Spleen (tissue), 13 donors: Measurements from ENCODE around the gene COPB1. TPM values are rescaled to one million over a fixed set of nuclear protein-coding genes. Genes with fewer than 3 reads are reported as not detected.

Experiments
- DNase-seq: peaks from one replicate; pipeline ENCODE4 v3.0.0-alpha.2; 2020
- H3K27ac ChIP-seq, 8 donors: fragments of 200-600 bp; sonication (generic) in 7 of 8; 1 replicate in 4 of 8; 2 replicates in 4 of 8; pipeline versions ENCODE4 v1.5.0 to v1.8.0; 2016 to 2021; ENCODE audit warnings: inconsistent platforms in 4 of 8, mild to moderate bottlenecking in 4 of 8, moderate library complexity in 1 of 8
- H3K27me3 ChIP-seq, 7 donors: fragments of 200-600 bp; sonication (generic) in 6 of 7; replicated peaks in 1 of 7; 1 replicate in 4 of 7; 2 replicates in 3 of 7; pipeline versions ENCODE4 v1.5.0 to v1.8.0; 2016 to 2021; ENCODE audit warnings: inconsistent platforms in 3 of 7, mild to moderate bottlenecking in 1 of 7
- H3K36me3 ChIP-seq, 6 donors: fragments of 200-600 bp; sonication (generic) in 5 of 6; 1 replicate in 4 of 6; 2 replicates in 2 of 6; pipeline versions ENCODE4 v1.5.0 to v1.8.0; 2016 to 2021; ENCODE audit warnings: inconsistent platforms in 2 of 6
- H3K4me1 ChIP-seq, 6 donors: fragments of 200-600 bp; sonication (generic) in 5 of 6; 1 replicate in 3 of 6; 2 replicates in 3 of 6; pipeline versions ENCODE4 v1.5.0 to v1.8.0; 2016 to 2021; ENCODE audit warnings: inconsistent platforms in 3 of 6
- H3K4me3 ChIP-seq, 8 donors: fragments of 200-600 bp; sonication (generic) in 7 of 8; 1 replicate in 4 of 8; 2 replicates in 4 of 8; pipeline versions ENCODE4 v1.5.0 to v1.8.0; 2016 to 2021; ENCODE audit warnings: inconsistent platforms in 4 of 8, mild to moderate bottlenecking in 4 of 8, moderate library complexity in 2 of 8
- H3K9me3 ChIP-seq, 8 donors: fragments of 200-600 bp; sonication (generic) in 7 of 8; 1 replicate in 4 of 8; 2 replicates in 4 of 8; pipeline versions ENCODE4 v1.5.0 to v1.8.0; 2016 to 2021; ENCODE audit warnings: inconsistent platforms in 4 of 8
- CTCF ChIP-seq, 11 experiments: fragments of 200-600 bp in 7 of 11; fragments of 450-650 bp in 4 of 11; sonication (generic) in 4 of 11; IDR thresholded peaks in 8 of 11; conservative IDR thresholded peaks in 3 of 11; 1 replicate in 7 of 11; 2 replicates in 4 of 11; pipeline versions ENCODE4 v1.4.0 to v1.8.0; 2016 to 2021; ENCODE audit warnings: antibody characterized with exemption in 11 of 11, inconsistent platforms in 4 of 11, mild to moderate bottlenecking in 1 of 11
- POLR2A ChIP-seq, 3 donors: fragments of 450-650 bp; IDR thresholded peaks; one replicate each; pipeline ENCODE4 v1.5.1; 2017; ENCODE audit warnings: antibody characterized with exemption in 3 of 3, mild to moderate bottlenecking in 1 of 3
- POLR2AphosphoS5 ChIP-seq, 3 donors: sonication (generic); formaldehyde crosslinking; IDR thresholded peaks; one replicate each; pipeline ENCODE4 v1.5.1; 2017; ENCODE audit warnings: antibody characterized with exemption in 3 of 3
- WGBS, 5 donors: extraction: QIAGEN DNeasy Blood & Tissue Kit in 3 of 5; methylation state at CpG; one replicate each; pipeline versions ENCODE4 v1.1.5 to v1.1.7; 2013 to 2018; 5-methylcytosine and 5-hydroxymethylcytosine counted together
- intact Hi-C: fragments of 100-400 bp; cut with DNase I; formaldehyde crosslinking; loops from one replicate; pipeline ENCODE4 v1.15.0; 2023; ENCODE audit warnings: low total_unique reads
- long read RNA-seq, 2 donors: transcript quantifications; one replicate each; lab custom pipeline, GENCODE V29; 2026
- polyA plus RNA-seq, 3 donors: library from polyadenylated mRNA; stranded (reverse); fragments of 200-250 nt; gene quantifications; one replicate each; pipeline ENCODE4 v1.2.1, GENCODE V29; 2013
- total RNA-seq, 7 donors: library from RNA; depleted of rRNA in 3 of 7; stranded (reverse); fragments of >200 nt in 3 of 7; fragmentation: NEBNext Ultra II Directional in 4 of 7; extraction: Animal tissue kit (Norgen Biotek cat#: 25700) in 4 of 7; gene quantifications; one replicate each; pipeline versions ENCODE4 v1.1.0 to v1.2.1, GENCODE V29; 2016 to 2021
- donor health status: healthy with polysubstance abuse.
- donor health status: DM: no; HTN: no; CAD: no; lungs with moderate emphysema.
- donor health status: DM: no; HTN: no; CAD: no.
- donor health status: Bipolar disorder and iron deficiency.
- donor health status: healthy.
- donor health status: DM: no; HTN: no; CAD: no.
- donor health status: DM: yes; HTN: yes; CAD: no.

The COPB1 gene, protein sequence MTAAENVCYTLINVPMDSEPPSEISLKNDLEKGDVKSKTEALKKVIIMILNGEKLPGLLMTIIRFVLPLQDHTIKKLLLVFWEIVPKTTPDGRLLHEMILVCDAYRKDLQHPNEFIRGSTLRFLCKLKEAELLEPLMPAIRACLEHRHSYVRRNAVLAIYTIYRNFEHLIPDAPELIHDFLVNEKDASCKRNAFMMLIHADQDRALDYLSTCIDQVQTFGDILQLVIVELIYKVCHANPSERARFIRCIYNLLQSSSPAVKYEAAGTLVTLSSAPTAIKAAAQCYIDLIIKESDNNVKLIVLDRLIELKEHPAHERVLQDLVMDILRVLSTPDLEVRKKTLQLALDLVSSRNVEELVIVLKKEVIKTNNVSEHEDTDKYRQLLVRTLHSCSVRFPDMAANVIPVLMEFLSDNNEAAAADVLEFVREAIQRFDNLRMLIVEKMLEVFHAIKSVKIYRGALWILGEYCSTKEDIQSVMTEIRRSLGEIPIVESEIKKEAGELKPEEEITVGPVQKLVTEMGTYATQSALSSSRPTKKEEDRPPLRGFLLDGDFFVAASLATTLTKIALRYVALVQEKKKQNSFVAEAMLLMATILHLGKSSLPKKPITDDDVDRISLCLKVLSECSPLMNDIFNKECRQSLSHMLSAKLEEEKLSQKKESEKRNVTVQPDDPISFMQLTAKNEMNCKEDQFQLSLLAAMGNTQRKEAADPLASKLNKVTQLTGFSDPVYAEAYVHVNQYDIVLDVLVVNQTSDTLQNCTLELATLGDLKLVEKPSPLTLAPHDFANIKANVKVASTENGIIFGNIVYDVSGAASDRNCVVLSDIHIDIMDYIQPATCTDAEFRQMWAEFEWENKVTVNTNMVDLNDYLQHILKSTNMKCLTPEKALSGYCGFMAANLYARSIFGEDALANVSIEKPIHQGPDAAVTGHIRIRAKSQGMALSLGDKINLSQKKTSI
- total RNA-seq: 100 to 1,000 TPM in 2 of 7 donors, 10 to 100 TPM in 5; 74.8 to 122 (median 87.1) TPM
- polyA plus RNA-seq: 10 to 100 TPM; 43.6 to 48.4 (median 48.2) TPM
- long read RNA-seq, donor 1, transcript COPB1-202 (22 exons, 3,382 nt): major isoform, 7 of 17 reads
- long read RNA-seq, donor 1, partial matches to known transcripts: 7 of 17 reads
- long read RNA-seq, donor 1, other reads (novel, unspliced or antisense): 0 of 17 reads
- long read RNA-seq, donor 2, transcript COPB1-202 (22 exons, 3,382 nt): major isoform, 7 of 7 reads
- long read RNA-seq, donor 2, partial matches to known transcripts: 0 of 7 reads
- long read RNA-seq, donor 2, other reads (novel, unspliced or antisense): 0 of 7 reads

DNA sequence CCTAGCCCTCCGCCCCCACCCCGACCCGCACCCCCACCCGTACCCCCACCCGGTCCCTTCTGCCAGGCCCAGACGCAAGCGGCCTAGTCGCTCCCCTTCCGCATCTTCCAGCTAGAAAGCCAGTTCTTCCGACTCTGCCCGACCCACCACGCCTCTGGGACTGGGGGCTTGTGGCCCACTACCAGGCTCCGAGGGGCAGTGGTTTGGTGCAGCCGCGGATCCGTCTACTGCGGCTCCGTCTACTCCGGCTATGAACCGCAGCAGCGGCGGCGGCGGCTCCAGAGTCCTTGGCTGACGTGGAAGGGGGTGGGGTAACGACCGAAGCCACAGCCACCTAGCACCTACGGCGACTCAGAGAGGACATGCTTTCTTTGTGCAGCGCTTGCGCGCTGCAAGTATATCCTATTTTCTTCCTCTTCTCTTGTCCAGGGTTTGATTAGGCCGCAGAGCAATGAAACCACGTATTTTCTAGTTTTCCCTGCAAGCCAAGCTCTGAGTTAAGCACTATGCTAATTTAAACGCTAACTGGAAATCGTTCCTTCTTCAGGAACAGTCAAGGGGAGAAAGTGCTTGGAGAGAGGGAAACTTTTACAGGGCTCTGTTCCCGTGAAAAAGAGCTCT is at the start of gene COPB1:
Gene COPB1, minus strand, starts transcription at position 252 of the 621 bp plus-strand sequence. CDS start 883 bp downstream, outside the sequence.
- 0 to 1% (median 0%) methylated on average over 22 to 37 of the region's 37 CpGs for WGBS, 5 donors
- DNase-seq: peak; percentile 98
- intact Hi-C loops: no loop called here
- Histone ChIP-seq H3K27ac (peak within 1 kb of the TSS; percentile 7 to 96 (median 93)), H3K9me3 (no peaks in the 10 kb centered on the region), H3K36me3 (peaks cover 0 to 61% (median 29%) of the 10 kb centered on the region in 6 donors), H3K4me3 (peak within 1 kb of the TSS; percentile 62 to 89 (median 76)), H3K27me3 (no peaks in the 10 kb centered on the region), H3K4me1 (peaks cover 12 to 56% (median 43%) of the 10 kb centered on the region in 6 donors)
- TF ChIP-seq CTCF (IDR thresholded peaks at IDR 0.05 in 8 of 11, conservative IDR thresholded peaks at IDR 0.05 in 3 of 11): peak in 1 of 11 experiments; percentile 8
- TF ChIP-seq POLR2AphosphoS5 (IDR thresholded peaks at IDR 0.05): peak; percentile 97 to 99 (median 98)
- peak; percentile 72 to 90 (median 80) for TF ChIP-seq POLR2A (IDR thresholded peaks at IDR 0.05)

GRCh38 chr11:14547440-14547839 is 47.8 kb upstream of the COPB1 start:
- no peaks in the 10 kb centered on the region for H3K9me3 ChIP-seq
- TF ChIP-seq CTCF (IDR thresholded peaks at IDR 0.05 in 8 of 11, conservative IDR thresholded peaks at IDR 0.05 in 3 of 11) (no peak), POLR2A (IDR thresholded peaks at IDR 0.05) (no peak), POLR2AphosphoS5 (IDR thresholded peaks at IDR 0.05) (no peak)
- WGBS, 5 donors: 60 to 88% (median 85%) methylated on average over 2 of the region's 2 CpGs
- no peak for DNase-seq
- no peaks in the 10 kb centered on the region for H3K27me3 ChIP-seq
- peaks cover 0 to 21% (median 1%) of the 10 kb centered on the region in 6 donors for H3K4me1 ChIP-seq
- no peak overlapping the region for H3K4me3 ChIP-seq
- intact Hi-C loops: no loop called here
- H3K36me3 ChIP-seq: no peaks in the 10 kb centered on the region
- no peak overlapping the region for H3K27ac ChIP-seq

GRCh38 chr11:14546672-14547071 is 47.1 kb upstream of the COPB1 start:
- no peak for TF ChIP-seq POLR2A (IDR thresholded peaks at IDR 0.05)
- TF ChIP-seq CTCF (IDR thresholded peaks at IDR 0.05 in 8 of 11, conservative IDR thresholded peaks at IDR 0.05 in 3 of 11): no peak
- TF ChIP-seq POLR2AphosphoS5 (IDR thresholded peaks at IDR 0.05): no peak
- intact Hi-C loops: no loop called here
- Histone ChIP-seq H3K4me1 (peaks cover 0 to 29% (median 3%) of the 10 kb centered on the region in 6 donors), H3K27ac (no peak overlapping the region), H3K4me3 (no peak overlapping the region), H3K9me3 (no peaks in the 10 kb centered on the region), H3K27me3 (no peaks in the 10 kb centered on the region), H3K36me3 (no peaks in the 10 kb centered on the region)
- DNase-seq: no peak
